Testis (tissue), 2 donors: Measurements from ENCODE around the gene MYO18A.

Source experiments
- CTCF ChIP-seq, 3 experiments: fragments of 450-650 bp in 2 of 3; fragments of 200-600 bp in 1 of 3; sonication (generic) in 1 of 3; IDR thresholded peaks; one replicate each; pipeline ENCODE4 v1.5.1; 2016 to 2019; ENCODE audit warnings: antibody characterized with exemption in 3 of 3, mild to moderate bottlenecking in 2 of 3, moderate library complexity in 1 of 3
- POLR2A ChIP-seq: fragments of 450-650 bp; IDR thresholded peaks from one replicate; pipeline ENCODE4 v1.6.1; 2017; ENCODE audit warnings: antibody characterized with exemption, mild to moderate bottlenecking, moderate library complexity

DNA sequence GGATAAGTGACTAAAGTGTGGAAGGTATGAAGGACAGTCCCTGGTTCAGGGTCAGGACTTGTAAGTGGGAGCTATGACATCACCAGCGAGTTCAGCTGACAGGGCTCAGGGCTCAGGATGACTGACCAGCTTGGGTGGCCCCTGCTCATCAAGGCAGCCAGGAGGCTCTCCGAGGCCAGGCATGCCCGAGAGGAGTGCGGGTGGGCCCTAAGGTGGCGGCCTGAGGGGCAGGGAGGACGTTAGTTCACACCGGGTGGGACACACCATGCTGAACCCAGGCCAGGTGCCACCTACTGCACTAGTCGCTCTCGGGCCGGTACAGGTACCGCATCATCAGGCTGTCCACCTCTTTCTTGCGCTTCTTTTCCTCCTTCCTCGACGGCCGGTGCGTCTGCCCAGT lies 100.8 kb downstream of the MYO18A start:
- TF ChIP-seq POLR2A: no peak
- no peak for TF ChIP-seq CTCF (IDR thresholded peaks at IDR 0.05)
